SK-N-MC (cell line): ENCODE results near the gene ACTG2.

Source experiments
- DNase-seq: peaks from one replicate; pipeline ENCODE4 v3.0.0-alpha.2; 2011; ENCODE audit warnings: low read depth, low spot score
- H3K27ac ChIP-seq: fragments of 200-600 bp; sonication (generic); 2 replicates; pipeline ENCODE4 v1.5.1; 2016; ENCODE audit warnings: mixed run types
- H3K36me3 ChIP-seq: fragments of 200-600 bp; sonication (generic); 2 replicates; pipeline ENCODE4 v1.6.1; 2017; ENCODE audit warnings: antibody characterized with exemption, low read length, mixed read lengths; ENCODE audit not compliant: insufficient read depth
- H3K4me3 ChIP-seq: fragments of 200-600 bp; sonication (generic); 2 replicates; pipeline ENCODE4 v1.5.1; 2016
- H3K9ac ChIP-seq: fragments of 200-600 bp; sonication (generic); 2 replicates; pipeline ENCODE4 v1.8.0; 2017; ENCODE audit warnings: mixed run types, mixed read lengths; ENCODE audit not compliant: insufficient read length
- H3K9me3 ChIP-seq: fragments of 200-600 bp; sonication (generic); 2 replicates; pipeline ENCODE4 v1.6.1; 2017; ENCODE audit warnings: low read depth, mild to moderate bottlenecking, antibody characterized with exemption, low read length, moderate library complexity, mixed read lengths
- EZH2 ChIP-seq: fragments of 200-600 bp; sonication (generic); IDR thresholded peaks from one replicate; pipeline ENCODE4 v1.6.1; 2017; ENCODE audit warnings: antibody characterized with exemption
- FOXP2 ChIP-seq: optimal IDR thresholded peaks from 2 replicates; pipeline ENCODE3; 2011; ENCODE audit warnings: mild to moderate bottlenecking, moderate library complexity; ENCODE audit not compliant: insufficient read depth; ENCODE audit errors: extremely low read length, control extremely low read depth
- POLR2AphosphoS5 ChIP-seq: IDR thresholded peaks from 2 replicates; pipeline ENCODE4 v1.6.1; 2012; ENCODE audit warnings: mild to moderate bottlenecking, low read depth, low read length, borderline replicate concordance

The ACTG2 gene

DNA sequence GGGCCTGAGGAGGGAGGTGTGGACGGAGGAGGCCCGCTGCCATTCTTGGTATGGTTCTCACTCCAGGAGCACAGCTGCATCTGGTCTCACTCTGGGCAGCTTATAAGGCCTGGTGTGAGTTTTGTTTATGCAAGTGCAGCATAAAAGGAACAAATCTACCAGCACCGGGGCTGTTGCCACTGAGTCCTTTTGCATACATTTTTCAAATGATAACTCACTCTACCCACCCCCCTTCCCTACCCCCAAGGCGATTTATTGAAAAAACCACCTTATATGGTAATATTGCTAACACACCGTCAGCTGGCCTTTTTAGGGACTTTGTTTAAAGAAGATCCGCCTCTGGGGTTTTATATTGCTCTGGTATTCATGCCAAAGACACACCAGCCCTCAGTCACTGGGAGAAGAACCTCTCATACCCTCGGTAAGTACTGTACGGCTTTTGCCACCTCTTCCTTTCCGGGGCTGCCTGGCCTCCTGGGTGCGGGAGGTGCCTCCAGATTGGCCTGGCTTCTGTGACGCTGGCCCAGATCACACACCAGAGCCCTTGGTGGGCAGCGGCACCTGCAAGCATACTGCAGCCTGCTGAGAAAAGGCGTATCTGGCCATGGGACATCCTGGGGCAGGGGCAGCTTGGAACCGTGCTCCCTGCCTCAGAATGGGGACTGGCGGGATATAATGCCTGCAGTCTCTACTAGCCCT lies at the start of gene ACTG2:
TSS of gene ACTG2 (plus strand) at position 378 of the 699 bp plus-strand sequence. CDS start 8,304 bp downstream, outside the sequence.
- no peak for TF ChIP-seq POLR2AphosphoS5
- TF ChIP-seq EZH2, result no peak
- TF ChIP-seq FOXP2, result no peak
- Histone ChIP-seq H3K36me3 (no peaks in the 10 kb centered on the region), H3K9ac (peak within 1 kb of the TSS; percentile 66), H3K4me3 (peak within 1 kb of the TSS; percentile 53), H3K9me3 (no peaks in the 10 kb centered on the region), H3K27ac (peak within 1 kb of the TSS; percentile 40)
- DNase-seq, result no peak

DNA sequence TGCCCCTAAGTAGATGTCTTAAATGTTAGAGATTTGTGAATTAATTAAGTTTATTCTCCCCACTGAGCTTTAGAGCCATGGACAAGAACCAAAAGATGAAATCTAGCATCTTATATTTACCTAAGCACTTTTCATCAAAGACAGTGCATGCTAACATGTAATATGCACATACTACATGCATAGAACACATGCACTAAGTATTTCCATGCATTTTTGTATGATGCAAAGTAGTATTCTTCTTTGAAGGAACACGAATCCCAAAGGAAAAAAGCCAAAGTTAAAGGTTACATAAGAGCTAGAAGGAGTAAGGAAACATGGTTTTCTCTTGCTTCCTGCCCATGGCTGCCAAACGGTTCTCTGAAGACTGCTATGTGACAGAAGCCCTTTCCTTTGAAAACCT lies 48.7 kb upstream of the ACTG2 start:
- H3K9me3 ChIP-seq, result no peaks in the 10 kb centered on the region
- TF ChIP-seq FOXP2 (no peak), EZH2 (no peak), POLR2AphosphoS5 (no peak)
- H3K4me3 ChIP-seq, result no peak overlapping the region
- H3K36me3 ChIP-seq, result peaks cover 71% of the 10 kb centered on the region
- no peak overlapping the region for H3K27ac ChIP-seq
- no peak overlapping the region for H3K9ac ChIP-seq
- DNase-seq, result no peak

DNA sequence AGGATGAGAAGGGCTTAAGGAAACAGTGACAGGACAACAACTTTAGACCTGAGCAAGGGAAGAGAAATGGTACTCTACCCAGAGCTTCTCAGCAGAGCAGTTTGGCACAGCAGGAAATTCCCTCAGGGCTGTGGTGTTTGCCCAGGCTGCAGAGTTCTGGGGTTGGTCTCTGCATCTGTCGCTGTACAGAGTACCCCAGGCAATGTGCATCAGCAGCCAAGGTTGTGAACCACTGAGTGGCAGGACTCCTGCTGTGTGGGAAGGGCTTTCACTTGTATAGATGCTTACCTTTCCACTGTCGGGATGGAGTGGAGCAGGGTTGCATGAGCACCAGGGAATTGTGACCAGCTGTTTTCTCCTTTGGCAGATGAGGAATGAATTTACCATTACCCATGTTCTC lies 42.8 kb upstream of the ACTG2 start:
- no peak for TF ChIP-seq FOXP2
- TF ChIP-seq EZH2, result no peak
- H3K9ac ChIP-seq, result no peak overlapping the region
- H3K9me3 ChIP-seq, result no peaks in the 10 kb centered on the region
- no peak overlapping the region for H3K4me3 ChIP-seq
- peaks cover 90% of the 10 kb centered on the region for H3K36me3 ChIP-seq
- no peak overlapping the region for H3K27ac ChIP-seq
- DNase-seq, result no peak

DNA sequence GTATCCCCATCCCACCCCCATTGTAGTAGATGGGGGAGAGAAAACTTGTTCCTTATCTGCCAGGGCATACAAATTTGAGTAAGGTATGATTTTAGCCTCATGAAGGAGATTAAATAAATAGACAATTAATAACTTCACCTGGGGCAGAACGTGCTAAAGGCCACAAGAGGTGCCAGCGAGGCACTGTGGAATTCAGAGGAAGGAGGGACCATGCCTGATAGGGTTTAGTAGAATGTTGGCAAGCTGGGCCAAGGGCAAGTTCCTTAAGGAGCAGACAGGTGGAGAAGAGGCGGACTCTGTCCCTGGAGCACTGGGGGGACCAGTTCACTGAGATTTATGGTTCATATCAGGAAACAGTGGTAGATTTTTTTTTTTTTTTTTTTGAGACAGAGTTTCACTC lies 41.5 kb upstream of the ACTG2 start:
- no peak overlapping the region for H3K27ac ChIP-seq
- no peak overlapping the region for H3K4me3 ChIP-seq
- no peak overlapping the region for H3K9ac ChIP-seq
- no peak for DNase-seq
- TF ChIP-seq POLR2AphosphoS5 (no peak), EZH2 (no peak), FOXP2 (no peak)
- H3K9me3 ChIP-seq, result no peaks in the 10 kb centered on the region
- peaks cover 90% of the 10 kb centered on the region for H3K36me3 ChIP-seq

DNA sequence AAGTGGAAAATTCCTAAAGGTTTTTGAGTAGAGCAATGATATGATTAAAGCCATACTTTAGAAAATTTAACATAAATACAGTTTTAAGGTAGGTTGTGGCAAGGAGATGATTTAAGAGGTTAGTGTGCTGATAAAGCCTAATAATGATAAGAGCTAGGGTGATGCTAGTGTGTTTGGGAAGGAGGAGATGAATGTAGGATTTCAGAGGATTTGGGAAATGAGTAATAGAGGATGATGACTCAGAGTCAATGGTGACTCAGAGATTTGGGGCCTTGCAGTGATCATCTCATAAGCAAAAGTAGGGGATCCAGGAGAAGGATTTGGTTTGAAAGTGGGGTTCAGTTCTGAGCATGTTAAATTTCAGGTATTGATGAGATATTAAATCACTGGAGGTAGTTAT lies 40.8 kb upstream of the ACTG2 start:
- Histone ChIP-seq H3K9ac (no peak overlapping the region), H3K4me3 (no peak overlapping the region), H3K36me3 (peaks cover 85% of the 10 kb centered on the region), H3K9me3 (no peaks in the 10 kb centered on the region), H3K27ac (no peak overlapping the region)
- DNase-seq, result no peak
- TF ChIP-seq FOXP2 (no peak), EZH2 (no peak), POLR2AphosphoS5 (no peak)

- no peak for TF ChIP-seq POLR2AphosphoS5
- TF ChIP-seq FOXP2, result no peak
- TF ChIP-seq EZH2, result no peak
- Histone ChIP-seq H3K36me3 (peaks cover 69% of the 10 kb centered on the region), H3K9me3 (no peaks in the 10 kb centered on the region), H3K27ac (no peak overlapping the region), H3K4me3 (no peak overlapping the region), H3K9ac (no peak overlapping the region)
- no peak for DNase-seq
Measured at GRCh38 chr2:73855526-73855925, 37.3 kb upstream of the ACTG2 start.

GRCh38 chr2:73856214-73856613 lies 36.6 kb upstream of the ACTG2 start:
- Histone ChIP-seq H3K4me3 (no peak overlapping the region), H3K9ac (no peak overlapping the region), H3K27ac (no peak overlapping the region), H3K9me3 (no peaks in the 10 kb centered on the region), H3K36me3 (peaks cover 69% of the 10 kb centered on the region)
- no peak for DNase-seq
- TF ChIP-seq FOXP2 (no peak), POLR2AphosphoS5 (no peak), EZH2 (no peak)

DNA sequence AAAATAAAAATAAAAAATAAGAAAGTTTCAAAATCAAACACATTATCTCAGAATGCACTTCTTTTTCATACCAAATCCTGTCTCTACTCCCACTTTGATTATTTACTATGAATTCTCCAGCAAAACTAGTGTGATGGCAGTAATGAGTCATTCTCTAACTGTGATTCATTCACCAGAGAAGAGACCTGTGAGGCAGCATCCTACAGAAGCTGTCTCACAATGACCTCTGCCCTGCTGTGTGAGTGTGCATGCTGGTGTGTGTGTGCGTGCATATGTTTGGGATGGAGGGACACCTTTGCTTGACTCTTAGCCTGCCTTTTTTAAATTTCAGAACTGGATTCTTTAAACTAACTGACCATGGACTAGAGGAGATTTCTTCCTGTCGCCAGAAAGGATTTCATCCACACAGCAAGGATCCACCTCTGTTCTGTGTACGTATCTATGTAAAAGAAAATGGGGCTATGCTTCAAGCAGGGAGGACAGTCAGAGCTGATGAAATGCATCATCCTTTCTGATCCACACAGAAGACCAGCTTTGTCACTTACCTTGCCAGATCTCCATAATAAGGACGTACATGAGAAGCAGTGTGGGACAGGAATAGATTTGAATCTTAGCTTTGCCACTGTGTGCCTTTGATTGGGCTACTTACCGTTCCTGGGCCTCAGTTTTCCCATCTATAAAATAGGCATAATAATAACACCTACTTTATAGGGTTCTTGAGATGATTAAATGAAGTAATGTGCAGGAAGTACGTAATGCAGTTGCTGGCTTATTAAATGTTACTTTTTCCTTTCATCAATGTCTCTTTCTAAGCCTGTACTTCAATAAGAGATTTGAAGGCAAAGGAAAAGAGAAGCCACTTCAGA lies 32.9 kb upstream of the ACTG2 start:
- no peak for DNase-seq
- no peak overlapping the region for H3K9ac ChIP-seq
- H3K27ac ChIP-seq, result no peak overlapping the region
- no peak overlapping the region for H3K4me3 ChIP-seq
- TF ChIP-seq POLR2AphosphoS5, result no peak
- TF ChIP-seq EZH2, result no peak
- TF ChIP-seq FOXP2, result no peak
- H3K9me3 ChIP-seq, result no peaks in the 10 kb centered on the region
- peaks cover 68% of the 10 kb centered on the region for H3K36me3 ChIP-seq

- Histone ChIP-seq H3K4me3 (no peak overlapping the region), H3K9ac (no peak overlapping the region), H3K27ac (no peak overlapping the region), H3K36me3 (peaks cover 74% of the 10 kb centered on the region), H3K9me3 (no peaks in the 10 kb centered on the region)
- DNase-seq, result no peak
- no peak for TF ChIP-seq EZH2
- no peak for TF ChIP-seq POLR2AphosphoS5
- TF ChIP-seq FOXP2, result no peak
Measured at GRCh38 chr2:73862987-73863386, 29.8 kb upstream of the ACTG2 start.
